GM21360 (cell line): ENCODE data around the gene PKN1.
"Not testable (repeated sequence)": the region's sequence is repeated elsewhere in the genome, so short reads cannot be mapped to it uniquely, and the experiment has no call there.

ENCODE experiments used
- ATAC-seq: cut with Tn5 transposase; IDR thresholded peaks from one replicate; pipeline ENCODE4 v1.9.1; 2021; ENCODE audit warnings: mild to moderate bottlenecking, moderate library complexity; ENCODE audit not compliant: unreplicated experiment

The PKN1 gene

DNA sequence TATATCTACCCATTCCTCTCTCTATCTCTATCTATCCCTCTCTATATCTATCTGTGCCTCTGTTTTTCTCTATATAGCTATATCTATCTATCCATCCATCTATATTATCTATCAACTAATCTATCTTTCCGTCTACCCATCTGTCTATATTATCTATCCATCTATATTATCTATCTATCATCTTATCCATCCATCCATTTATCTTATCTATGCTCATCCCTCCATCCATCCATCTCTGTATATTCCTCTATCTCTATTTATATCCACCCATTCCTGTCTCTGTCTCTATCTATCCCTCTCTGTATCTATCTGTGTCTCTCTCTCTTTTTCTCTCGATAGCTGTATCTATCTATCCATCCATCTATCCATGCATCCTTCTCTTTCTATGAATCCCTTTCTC, 27.8 kb downstream of the PKN1 start:
- no peak for ATAC-seq

GRCh38 chr19:14462401-14462800, 29.3 kb downstream of the PKN1 start:
- not testable (repeated sequence) for ATAC-seq

GRCh38 chr19:14463747-14464146, 30.6 kb downstream of the PKN1 start:
- no peak for ATAC-seq

DNA sequence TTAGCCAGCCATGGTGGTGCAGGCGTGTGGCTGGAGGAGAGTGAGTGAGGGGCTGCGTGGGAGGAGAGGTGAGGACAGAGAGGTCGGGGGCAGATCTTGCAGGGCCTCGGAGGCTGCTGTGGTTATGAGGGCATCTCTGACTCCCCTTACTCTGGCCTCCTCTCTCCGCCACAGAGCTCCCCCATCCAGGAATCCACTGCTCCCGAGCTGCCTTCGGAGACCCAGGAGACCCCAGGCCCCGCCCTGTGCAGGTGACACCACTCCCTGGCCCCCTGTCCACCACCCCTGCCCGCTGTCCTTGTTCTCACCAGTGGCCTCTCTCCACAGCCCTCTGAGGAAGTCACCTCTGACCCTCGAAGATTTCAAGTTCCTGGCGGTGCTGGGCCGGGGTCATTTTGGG, 34.3 kb downstream of the PKN1 start:
- no peak for ATAC-seq

DNA sequence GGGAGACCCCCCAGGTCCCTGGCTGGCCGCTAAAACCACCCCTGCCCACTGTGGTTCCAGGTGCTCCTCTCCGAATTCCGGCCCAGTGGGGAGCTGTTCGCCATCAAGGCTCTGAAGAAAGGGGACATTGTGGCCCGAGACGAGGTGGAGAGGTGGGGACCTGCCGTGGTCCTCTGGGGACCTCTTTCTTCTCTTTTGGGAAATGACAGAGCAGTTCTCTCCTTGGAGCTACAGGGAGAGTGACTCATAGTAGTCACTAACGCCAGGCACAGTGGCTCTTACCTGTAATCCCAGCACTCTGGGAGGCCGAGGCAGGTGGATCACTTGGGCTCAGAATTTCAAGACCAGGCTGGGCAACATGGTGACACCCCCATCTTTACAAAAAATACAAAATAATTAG, 34.7 kb downstream of the PKN1 start:
- ATAC-seq: no peak

DNA sequence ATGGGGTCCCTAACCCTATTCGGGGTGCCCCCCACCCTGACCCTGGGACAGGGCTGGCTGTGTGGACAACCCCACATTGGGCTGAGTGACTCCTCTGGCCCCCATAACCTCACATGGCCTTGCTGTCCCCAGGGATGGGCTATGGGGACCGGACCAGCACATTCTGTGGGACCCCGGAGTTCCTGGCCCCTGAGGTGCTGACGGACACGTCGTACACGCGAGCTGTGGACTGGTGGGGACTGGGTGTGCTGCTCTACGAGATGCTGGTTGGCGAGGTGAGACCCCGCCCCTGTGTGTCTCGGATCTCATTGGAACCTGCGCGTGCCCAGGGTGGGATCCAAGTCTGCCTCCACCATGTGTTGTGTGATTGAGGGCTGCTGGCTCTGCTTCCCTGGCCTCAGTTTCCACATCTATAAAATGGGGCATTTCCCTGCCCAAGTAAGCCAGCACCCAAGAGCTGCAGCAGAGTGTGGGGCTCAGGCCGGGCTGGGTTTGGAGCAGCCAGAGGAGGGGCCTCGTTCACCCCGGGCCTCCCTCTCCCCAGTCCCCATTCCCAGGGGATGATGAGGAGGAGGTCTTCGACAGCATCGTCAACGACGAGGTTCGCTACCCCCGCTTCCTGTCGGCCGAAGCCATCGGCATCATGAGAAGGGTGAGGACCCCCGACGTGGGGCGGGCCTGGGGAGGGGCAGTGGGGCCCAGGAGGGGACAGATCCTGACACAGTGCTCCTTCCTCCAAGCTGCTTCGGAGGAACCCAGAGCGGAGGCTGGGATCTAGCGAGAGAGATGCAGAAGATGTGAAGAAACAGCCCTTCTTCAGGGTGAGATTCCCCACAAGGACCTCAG, 37.1 kb downstream of the PKN1 start:
- no peak for ATAC-seq

DNA sequence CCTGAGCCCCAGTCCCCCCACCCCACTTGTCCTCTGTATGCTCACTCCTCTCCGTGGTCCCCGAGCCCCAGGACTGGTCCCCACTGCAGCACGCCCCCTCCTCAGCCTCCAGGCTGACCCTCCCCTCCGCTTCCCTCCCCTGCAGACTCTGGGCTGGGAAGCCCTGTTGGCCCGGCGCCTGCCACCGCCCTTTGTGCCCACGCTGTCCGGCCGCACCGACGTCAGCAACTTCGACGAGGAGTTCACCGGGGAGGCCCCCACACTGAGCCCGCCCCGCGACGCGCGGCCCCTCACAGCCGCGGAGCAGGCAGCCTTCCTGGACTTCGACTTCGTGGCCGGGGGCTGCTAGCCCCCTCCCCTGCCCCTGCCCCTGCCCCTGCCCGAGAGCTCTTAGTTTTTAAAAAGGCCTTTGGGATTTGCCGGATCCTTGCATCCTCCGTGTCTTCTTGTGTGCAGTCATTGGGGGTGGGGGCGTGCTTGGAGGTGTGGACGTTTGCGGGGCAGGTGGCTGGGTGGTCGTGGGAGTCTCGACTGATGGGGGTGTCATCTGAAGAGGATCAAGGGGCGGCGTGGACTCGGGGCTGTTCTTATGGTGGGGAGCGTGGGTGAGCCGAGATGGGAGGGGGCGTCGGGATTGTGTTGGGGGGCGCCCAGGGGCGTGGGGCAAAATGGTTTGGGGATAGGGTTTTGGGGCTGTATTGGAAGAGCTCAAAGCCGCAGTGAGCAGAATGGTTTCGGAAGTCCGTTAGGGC, 38.5 kb downstream of the PKN1 start:
- no peak for ATAC-seq

DNA sequence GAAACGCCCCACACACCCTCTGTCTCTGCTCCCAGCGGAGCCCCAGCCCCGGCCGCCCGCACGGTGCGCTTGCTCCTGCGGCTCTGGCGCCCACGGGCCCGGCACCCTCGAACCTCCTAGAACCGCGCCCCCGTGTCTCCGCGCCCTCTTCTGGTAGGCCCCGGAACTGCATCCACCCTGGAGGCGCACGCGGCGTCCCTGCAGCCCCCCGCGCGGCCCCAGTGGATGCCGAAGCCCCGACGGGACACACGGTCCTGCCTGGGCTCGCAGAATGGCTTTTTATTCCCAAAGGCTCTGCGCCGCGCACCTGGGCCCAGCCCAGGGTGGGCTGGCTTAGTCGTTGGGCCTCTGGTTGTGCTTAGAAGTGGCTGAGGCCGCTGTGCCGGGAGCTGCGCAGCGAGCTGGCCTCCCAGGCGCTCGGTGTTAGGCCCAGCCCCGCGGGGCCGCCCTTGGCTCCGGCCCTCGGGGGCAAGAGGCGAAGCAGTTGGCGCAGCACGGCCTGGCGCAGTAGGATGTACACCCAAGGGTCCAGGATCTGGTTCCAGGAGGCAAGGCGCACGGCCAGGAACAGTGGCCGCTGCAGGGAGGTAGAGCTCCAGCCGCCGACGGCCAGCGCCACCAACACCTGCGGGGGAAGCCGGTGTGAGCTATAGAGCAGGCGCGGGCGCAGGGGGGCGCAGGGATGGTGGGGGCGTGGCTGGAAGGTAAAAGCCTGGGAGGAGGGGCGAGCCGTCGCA, 39.3 kb downstream of the PKN1 start:
- no peak for ATAC-seq

DNA sequence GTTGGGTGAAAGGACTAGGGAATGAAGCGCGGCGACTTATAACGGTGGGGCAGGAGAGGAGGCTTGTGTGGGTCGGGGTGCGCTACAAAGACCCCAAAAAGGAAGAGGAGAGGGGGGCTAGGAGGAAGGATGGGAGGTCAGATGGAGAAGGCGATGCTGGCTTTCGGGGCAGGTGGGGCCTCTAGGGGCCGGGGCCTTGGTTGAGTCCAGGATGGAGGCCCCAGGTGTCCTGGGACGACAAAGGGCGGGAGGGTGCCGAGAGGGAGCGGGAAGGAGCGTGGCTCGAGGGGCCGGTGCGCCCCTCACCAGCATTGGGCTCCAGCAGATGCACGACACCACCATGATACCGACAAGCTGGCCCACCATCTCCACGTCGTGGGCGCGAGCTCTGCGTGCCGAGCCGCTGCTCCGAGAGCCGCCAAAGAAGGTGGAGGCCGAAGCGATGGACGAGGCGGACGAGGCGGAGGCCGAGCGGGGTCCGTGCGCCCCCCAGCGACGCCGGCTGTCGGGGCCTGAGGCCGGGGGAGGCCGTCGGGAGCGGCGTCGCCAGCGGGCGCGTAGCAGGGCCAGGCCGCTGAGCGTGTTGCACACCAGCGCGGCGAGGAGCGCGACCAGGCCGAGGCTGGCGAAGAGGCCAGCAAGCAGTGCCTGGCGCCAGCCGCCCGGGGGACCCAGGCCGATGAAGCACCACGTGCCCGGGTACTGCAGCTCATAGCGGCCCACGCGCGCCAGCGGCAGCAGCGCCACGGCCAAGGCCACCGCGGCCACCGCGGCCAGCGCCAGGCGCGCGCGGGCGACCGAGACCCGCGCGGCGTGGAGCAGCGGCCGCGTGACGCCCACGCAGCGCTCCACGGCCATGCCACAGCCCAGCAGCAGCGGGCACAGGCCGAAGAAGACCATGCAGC, 40.2 kb downstream of the PKN1 start:
- no peak for ATAC-seq

DNA sequence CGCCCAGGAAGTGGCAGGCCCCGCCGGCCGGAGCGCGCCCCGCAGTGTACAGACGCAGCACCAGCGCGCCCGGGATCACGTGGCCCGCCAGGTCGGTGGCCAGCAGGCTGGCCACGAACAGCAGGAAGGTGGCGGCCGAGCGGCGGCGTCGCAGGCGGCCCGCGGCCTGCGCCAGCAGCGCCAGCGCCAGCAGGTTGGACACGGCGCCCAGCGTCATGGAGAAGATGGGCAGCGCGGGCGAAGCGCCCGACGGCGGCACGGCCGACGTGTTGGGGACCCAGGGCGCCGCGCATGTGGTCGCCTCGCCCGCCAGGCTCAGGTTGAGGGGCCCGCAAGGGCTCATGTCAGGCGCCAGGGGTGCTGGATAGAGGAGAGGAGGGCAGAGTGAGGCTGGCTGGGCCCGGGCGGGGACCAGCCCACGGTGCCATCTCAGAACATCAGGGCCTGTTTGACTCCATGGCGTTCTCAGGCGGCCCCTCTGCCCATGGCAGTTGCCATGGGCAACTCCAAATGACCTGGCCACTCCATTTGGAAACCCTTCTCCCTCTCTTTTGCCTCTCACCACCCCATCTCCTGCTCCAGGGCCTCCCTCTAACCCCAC, 41.0 kb downstream of the PKN1 start:
- no peak for ATAC-seq

DNA sequence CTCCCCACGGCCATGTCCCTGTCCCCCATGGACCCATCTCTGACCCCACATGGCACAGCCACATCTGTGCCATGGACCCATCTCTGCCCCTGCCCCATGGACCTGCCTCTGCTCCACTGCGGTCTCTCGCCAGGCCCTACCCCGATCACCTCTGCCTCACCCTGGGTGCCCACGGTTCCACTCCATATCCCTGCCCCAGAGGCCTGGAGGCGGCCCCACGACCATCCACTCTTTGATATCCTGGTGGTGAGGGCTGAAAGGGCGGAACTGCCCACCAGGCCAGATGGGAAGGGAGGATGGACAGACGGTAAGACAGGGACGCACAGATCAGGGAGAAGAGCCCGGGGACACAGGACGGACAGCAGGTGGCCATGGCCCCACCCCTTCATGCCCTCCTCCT, 41.7 kb downstream of the PKN1 start:
- ATAC-seq: no peak

DNA sequence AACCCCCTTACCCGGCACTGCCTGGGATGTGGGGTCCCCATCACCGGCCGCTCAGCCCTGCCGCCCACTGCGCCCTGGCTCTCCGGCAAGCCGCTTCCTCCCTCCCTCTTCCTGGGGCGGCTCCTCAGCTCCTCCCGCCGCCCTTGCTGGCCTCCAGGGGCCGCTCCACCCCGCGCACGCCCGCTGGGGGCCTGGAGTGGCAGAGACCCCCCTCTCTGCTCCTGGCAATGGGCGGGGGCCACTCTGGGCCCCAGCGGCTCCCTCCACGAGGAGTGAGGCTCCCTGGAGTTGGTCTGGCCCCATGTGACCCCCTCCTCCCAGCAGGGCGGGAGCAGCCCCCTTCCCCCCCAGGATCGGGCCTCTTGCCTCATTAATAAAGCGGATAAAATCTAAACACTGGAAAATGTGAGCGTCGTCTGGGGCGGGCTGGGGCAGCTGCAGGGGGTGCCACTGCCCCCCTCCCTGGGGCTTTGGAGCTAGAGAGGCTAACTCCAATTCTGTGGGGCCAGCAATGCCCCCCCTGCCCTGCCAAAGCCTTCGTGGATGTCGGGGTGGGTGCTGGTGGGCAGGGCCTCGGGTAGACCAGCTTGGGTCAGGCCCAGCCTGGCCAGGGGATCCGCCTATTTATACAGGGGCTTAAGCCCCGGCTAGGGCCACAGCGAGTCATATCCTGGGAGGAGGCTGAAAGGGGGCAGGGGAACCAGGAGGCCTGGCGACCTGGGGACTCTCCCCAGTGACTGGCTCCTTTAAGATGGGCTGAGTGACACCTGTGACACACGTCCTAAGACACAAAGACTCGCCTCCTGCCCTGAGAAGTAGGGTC, 42.4 kb downstream of the PKN1 start, which contains the start of gene PTGER1:
TSS of gene PTGER1 (minus strand) at position 104 of the 823 bp plus-strand sequence. CDS start 1,034 bp downstream, outside the sequence.
- no peak for ATAC-seq

DNA sequence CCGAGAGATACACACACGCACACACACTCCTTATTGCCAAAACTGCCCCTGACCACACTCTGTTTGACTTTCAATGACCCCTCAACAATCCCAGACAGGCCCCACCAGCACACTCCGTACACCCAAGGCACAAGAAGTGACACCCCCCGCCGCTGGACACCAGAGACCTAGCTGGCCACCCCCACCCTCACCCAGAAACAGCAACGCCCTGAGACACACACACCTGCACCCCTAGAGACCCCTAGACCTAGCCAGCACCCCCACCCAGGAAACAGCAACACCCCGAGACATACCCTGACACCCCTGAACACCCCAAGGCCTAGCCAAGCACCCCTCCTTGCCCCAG, 43.2 kb downstream of the PKN1 start:
- ATAC-seq: no peak

DNA sequence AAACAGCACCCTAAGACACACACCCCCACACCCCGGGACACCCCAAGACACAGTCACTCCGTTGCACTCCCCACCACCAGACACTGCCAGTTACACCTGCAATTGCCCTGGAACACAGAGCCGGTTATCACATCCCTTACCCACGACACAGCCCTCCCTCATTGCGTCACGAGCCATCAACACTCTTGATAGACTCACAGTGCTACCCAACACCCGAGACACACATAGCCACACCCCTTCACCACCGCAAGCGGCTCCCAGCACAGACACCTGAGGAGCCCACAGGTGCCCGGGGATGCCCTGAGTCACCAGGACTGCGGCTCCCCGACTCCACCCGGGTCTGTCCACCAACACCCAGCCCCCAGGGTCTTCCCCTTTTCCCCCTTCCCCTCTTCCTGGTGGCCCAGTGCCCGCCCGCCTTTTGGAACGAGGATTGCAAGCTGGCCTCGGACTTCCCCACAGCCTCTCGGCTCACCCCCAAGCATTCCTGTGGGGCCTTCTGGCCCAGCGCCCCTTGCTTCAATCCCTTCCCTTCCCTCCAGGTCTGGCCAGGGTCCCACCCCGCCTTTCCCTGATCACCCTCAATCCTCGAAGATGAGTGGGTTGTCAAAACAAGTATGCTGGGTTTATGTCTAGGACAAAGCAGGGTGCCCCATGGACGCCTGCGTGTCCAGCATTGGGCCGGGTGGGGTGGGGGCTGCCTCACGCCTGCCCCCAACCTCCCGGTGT, 43.7 kb downstream of the PKN1 start:
- no peak for ATAC-seq

GRCh38 chr19:14477418-14478112, 44.5 kb downstream of the PKN1 start:
- no peak for ATAC-seq

DNA sequence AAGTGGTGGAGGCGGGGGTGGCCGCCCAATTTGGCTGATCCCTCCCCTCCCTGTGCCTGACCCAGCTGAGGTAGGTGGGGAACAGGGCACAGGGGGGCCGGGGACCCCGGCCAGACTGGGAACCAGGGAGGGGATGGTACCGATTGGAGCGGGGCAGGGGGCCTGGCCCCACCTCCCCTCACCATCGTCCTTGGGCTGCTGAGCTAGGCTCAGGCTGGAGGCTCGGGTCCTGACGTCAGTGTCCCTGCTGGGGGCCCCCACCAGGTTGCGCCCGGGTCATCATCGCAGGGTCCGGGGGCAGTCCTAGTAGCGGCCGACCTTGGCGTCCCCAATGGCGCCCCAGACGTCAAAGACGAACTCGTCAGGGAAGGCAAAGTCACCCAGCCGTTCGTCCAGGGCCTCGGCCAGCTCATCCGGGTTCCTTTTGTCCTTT, 45.0 kb downstream of the PKN1 start:
- ATAC-seq: no peak

DNA sequence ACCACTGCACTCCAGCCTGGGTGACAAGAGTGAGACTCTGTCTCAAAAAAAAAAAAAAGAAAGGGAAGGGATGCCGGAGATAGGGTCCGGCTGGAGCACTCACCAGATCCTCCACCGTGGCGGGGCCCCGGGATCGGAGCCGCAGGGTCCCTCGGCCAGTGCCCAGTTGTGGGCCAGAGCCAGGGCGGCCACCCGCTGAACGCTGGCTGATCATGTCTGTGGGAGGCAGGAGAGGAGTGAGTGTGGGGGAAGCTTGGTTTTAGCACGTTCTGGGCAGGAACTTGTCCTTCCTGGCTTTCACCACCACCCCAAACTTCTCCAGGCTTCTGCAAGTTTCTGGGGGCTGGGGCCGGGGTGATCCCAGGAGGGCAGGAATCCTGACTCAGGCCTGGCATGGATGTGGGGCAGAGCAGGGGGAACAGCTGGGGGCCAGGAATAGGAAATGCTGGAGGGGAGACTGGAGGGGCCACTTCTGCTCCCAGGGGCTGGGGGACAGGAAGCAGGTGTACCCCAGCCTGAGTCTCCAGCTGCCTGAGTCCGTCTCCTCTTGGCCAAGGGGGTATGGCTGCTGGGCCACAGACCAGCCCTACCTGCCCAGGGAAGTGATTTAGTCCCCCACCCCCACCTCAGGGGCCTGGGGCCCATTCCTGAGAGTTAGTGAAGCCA, 46.3 kb downstream of the PKN1 start:
- no peak for ATAC-seq
